ENCODE measurements around the gene PITPNM3.
"Not testable (repeated sequence)": the region's sequence is repeated elsewhere in the genome, so short reads cannot be mapped to it uniquely, and the experiment has no call there.

PITPNM3 gene

GRCh38 chr17:6556121-6557039, at the start of gene PITPNM3:
PITPNM3 (minus strand) TSS chr17:6556555; CDS start chr17:6556406, 149 bp downstream.
- no peak for DNase-seq

- no peak for DNase-seq
These were observed 48.8 kb upstream of the PITPNM3 start for GRCh38 chr17:6605142-6605541.

DNA sequence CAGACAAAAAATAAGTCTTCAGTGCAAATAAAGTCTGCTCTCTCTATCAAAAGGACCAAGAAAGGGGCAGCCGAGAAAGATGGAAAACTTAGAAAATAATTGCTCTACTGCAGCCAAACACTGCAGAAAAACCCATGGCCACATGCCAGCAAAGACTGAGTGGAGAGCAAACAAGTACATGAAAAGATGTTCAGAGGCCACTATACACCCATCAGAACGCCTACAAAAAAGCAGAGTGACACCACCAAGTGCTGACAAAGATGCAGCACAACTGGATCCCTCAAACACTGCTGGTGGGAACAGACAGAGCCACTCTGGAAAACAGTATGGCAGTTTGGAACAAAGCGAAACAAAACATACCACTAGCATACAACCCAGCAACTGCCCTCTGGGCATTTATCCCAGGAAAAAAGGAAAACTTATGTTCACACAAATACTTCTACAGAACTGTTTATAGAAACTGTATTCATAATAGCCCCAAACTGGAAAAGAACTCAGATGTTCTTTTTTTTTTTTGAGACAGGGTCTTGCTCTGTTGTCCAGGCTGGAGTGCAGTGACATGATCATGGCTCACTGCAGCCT, 47.5 kb upstream of the PITPNM3 start:
- no peak for DNase-seq

- DNase-seq: no peak
These were observed 45.8 kb upstream of the PITPNM3 start for GRCh38 chr17:6602141-6602540.

DNA sequence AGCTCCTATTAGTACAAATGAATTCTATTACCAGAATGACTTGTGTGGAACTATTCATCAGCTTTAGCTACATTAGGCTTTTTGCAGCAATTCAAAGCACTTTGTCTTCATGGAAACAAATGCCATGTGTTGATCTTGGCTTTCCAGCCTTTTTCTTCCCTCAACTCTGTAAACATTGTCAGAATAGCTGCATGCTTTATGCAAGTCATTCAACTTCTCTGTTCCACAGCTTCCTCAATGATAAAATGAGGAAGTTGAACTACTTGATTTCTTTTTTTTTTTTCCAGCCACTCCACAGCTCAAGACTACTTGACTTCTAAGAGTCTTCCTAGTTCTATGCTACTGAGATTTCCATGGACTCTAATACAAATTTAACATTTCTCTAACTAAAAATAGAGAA, 43.0 kb upstream of the PITPNM3 start:
- no peak for DNase-seq

DNA sequence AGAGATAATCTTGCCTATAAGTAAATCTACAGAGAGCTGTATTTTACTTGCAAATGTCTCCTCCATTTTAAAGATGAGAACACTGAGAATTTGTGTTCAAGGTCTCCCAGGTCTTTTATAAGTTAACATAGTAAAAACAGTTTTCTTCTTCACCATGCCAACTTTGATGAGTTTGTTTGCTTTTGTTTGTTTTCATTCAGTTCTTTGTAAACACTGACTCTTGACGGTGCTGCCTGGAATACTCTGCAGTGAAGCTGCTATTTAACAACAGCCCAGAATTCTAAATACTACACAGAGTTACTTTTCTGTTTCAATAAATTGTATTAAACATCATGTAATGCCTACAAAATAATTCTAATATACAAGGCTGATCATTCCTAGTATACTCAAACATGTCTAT, 41.4 kb upstream of the PITPNM3 start:
- no peak for DNase-seq

- no peak for DNase-seq
These were observed 40.6 kb upstream of the PITPNM3 start for GRCh38 chr17:6596941-6597340.

DNA sequence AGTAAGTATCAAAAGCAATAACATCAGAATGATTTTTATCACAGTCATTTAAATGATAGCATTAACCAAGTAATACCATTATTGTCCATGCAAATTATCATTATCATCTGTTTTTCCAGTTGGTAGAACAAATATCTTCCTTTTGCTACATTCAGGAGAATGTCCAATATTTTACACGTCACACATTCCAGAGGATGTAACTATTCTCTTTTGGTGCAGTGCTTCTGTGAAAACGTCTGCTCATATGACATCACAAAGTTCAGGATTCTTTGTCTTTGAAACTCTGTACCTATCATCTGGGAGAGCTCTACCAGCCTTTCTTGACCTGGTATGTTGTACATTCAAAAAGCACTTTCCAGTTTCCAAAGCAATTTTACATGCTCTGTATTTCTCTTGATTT, 40.2 kb upstream of the PITPNM3 start:
- no peak for DNase-seq

GRCh38 chr17:6596081-6596480, 39.7 kb upstream of the PITPNM3 start:
- DNase-seq: no peak

DNA sequence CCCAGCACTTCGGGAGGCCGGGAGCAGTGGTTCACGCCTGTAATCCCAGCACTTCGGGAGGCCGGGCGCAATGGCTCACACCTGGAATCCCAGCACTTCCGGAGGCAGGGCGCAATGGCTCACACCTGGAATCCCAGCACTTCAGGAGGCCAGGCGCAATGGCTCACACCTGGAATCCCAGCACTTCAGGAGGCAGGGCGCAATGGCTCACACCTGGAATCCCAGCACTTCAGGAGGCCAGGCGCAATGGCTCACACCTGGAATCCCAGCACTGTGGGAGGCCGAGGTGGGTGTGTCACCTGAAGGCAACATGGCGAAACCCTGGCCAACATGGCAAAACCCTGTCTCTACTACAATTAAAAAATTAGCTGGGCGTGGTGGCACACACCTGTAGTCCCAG, 37.0 kb upstream of the PITPNM3 start:
- DNase-seq: not testable (repeated sequence)

DNA sequence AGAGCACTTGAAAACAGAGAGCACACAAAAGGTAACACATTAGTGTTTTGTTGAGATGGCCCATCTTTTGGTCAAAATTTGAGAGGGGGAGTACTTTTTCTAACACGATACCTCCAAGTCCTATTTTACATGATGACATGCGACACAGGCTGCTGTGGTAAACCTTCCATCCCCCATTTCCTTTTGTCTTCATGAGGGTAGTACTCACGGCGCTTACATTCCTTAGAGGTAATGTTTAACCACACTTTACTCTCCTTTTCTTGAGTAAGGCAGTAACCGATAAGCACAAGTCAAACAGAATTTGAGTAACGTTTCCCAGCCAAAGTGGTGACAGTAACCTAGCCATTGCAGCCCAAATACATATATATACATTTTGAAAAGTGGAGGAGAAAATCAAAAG, 35.8 kb upstream of the PITPNM3 start:
- no peak for DNase-seq

DNA sequence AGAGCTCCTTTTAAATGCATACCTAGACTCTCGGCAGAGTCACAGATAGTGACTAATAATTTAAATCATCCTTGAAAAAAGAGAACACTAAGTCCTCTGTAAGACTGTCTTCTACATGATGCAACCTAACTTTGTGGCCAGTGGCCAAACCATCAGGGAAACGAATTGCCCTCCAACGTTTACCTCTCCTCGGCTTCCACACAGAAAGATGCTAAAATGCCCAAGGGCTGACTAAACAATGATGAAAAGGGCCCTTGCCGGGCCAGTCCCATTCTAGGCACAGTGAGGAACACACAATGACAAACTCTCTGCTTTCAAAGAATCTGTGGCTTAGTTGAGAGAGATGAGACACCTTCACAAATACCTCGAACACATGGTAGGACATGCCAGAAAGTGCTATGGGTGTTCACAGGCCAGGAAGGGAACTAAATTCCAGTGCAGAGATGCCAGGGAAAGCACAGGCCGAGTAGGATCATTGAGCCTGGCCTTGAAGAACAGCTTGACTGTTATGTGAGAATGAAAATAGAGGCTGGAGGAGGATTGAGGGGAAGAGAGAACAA, 35.3 kb upstream of the PITPNM3 start:
- DNase-seq: no peak

DNA sequence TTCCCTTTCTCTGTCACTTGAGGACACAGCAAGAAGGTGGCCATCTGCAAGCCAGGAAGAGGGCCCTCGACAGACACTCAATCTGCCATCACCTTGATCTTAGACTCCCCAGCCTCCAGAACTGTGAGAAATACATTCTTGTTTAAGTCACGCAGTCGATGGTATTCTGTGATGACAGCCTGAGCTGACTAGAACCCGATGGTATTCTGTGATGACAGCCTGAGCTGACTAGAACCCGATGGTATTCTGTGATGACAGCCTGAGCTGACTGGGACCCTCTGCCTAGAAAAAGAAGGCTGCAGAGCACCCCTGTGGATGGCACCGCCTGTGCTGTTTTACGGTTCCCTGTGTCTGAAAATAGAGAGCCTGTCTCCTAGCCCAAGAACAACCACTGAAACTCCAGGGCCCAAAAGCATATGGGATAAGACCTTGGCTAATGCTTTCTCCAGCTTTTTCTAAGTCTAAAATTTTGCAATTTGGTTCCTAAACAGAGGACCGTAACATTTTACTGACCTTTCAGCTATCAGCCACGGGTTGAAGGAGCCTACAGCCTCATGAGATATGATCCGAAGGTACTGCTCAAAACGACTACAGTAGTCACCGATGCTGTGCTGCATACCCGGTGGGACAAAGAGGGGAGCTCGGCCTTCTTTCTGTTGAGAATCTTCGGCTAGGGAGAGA, 33.1 kb upstream of the PITPNM3 start:
- no peak for DNase-seq

DNA sequence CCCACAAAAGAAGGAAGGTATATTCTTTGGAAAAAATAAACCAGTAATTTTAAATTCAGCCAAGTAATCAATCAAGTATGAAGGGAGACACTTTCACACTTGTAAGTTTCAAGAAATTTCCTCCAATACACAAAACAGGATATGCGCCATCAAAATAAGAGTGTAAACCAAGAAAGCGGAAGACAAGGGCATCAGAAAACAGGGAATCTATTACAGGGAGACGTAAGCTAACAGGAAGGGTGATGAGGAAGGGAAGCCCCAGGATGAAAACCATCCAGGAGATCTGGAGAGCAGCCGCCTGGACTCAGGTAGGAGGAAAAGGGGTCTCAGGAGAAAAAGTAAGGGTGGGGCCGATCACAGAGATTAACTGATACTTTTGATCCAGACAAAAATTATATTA, 31.8 kb upstream of the PITPNM3 start:
- no peak for DNase-seq

GRCh38 chr17:6587310-6587709, 31.0 kb upstream of the PITPNM3 start:
- no peak for DNase-seq

GRCh38 chr17:6583411-6583810, 27.1 kb upstream of the PITPNM3 start:
- no peak for DNase-seq

- DNase-seq: no peak
These were observed 24.3 kb upstream of the PITPNM3 start for GRCh38 chr17:6580625-6581024.

- DNase-seq: no peak
These were observed 22.1 kb upstream of the PITPNM3 start for GRCh38 chr17:6578491-6578890.

GRCh38 chr17:6577686-6578263, 21.4 kb upstream of the PITPNM3 start:
- DNase-seq: no peak

DNA sequence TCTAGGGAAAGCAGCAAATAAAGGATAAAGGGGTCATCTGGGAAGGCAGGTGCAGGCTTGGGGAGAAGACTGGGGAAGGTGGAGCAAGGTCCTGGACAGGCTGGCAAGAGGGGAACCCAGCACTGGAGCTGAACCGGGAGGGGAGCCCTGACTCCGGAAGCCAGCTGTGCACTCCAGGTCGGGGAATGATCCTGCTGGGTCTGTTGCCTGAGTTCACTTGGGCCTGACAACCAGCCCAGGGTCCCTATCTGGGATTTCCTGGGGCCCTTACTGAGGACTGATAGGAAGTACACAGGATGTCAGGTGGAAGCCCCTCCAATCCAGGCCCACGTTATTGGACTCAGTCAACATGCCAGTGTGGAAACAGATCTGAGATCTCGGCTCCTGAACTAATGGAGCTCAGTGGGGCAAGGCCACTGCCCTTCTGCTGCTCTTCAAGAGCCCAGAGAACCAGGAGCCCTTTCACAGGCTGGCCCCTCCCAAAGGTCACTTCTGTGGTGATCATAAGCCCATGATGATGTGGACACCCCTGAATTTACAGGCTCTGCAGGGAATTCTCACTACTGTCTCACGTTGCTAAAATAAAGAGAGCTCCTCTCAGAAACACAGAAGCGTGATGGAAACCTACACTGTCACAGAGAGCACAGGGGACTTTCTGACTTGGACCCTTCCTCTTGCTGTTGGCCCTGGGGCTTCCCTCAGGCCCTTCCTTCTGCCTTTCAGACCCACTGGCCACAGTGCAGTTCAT, 19.9 kb upstream of the PITPNM3 start:
- no peak for DNase-seq

DNA sequence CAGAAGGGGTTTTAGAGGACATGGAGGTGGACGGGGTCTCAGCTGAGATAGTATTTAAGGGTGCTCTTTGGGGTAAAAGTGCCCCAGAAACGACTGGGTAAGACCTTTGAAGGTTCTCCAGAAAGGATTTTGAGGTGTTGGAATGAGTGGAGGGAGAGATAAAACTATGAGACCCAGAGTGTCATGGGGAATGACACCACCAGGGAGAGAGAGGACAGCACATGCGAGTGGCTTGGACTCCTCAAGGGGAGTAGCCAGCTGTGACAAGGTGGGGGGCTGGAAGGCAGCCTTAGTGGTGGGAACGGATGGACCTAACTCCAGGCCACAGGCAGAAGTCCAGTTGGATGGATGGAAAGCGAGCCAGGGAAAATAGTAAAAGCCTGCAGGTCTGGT, 19.2 kb upstream of the PITPNM3 start:
- no peak for DNase-seq

All from activated gamma-delta T cell treated with Interleukin-2 at 50 U/mL for 16 hours (primary cell).